NCI-H524 treated with DMSO at 0.1 percent for 48 hours (cell line): ENCODE data around the gene IFNAR1.
"Not testable (repeated sequence)": the region's sequence is repeated elsewhere in the genome, so short reads cannot be mapped to it uniquely, and the experiment has no call there.

ENCODE experiments used
- DNase-seq: peaks from one replicate; lab custom pipeline; 2025; lab: John Stamatoyannopoulos, UW

The IFNAR1 gene

GRCh38 chr21:33377221-33377920 lies 52.6 kb downstream of the IFNAR1 start:
- no peak for DNase-seq

GRCh38 chr21:33378081-33378480 lies 53.3 kb downstream of the IFNAR1 start:
- no peak for DNase-seq

GRCh38 chr21:33379934-33380333 lies 55.2 kb downstream of the IFNAR1 start:
- DNase-seq, result not testable (repeated sequence)

- DNase-seq, result no peak
These were observed 55.8 kb downstream of the IFNAR1 start for GRCh38 chr21:33380483-33380998.

- DNase-seq, result not testable (repeated sequence)
These were observed 56.6 kb downstream of the IFNAR1 start for GRCh38 chr21:33381381-33381780.

- DNase-seq, result no peak
These were observed 58.5 kb downstream of the IFNAR1 start for GRCh38 chr21:33383056-33383888.

GRCh38 chr21:33384841-33385331 lies 60.1 kb downstream of the IFNAR1 start:
- DNase-seq, result no peak

GRCh38 chr21:33386222-33386784 lies 61.5 kb downstream of the IFNAR1 start:
- DNase-seq, result no peak

GRCh38 chr21:33387294-33387693 lies 62.5 kb downstream of the IFNAR1 start:
- no peak for DNase-seq

GRCh38 chr21:33388188-33388587 lies 63.4 kb downstream of the IFNAR1 start:
- DNase-seq, result no peak

- DNase-seq, result no peak
These were observed 65.7 kb downstream of the IFNAR1 start for GRCh38 chr21:33390479-33390878.

- no peak for DNase-seq
These were observed 66.9 kb downstream of the IFNAR1 start for GRCh38 chr21:33391656-33392055.

GRCh38 chr21:33392284-33392985 lies 67.7 kb downstream of the IFNAR1 start:
- DNase-seq, result no peak

GRCh38 chr21:33393348-33393747 lies 68.6 kb downstream of the IFNAR1 start:
- no peak for DNase-seq

- DNase-seq, result no peak
These were observed 69.5 kb downstream of the IFNAR1 start for GRCh38 chr21:33394260-33394659.

GRCh38 chr21:33395891-33396331 lies 71.1 kb downstream of the IFNAR1 start:
- no peak for DNase-seq

- DNase-seq, result no peak
These were observed 71.7 kb downstream of the IFNAR1 start for GRCh38 chr21:33396436-33396835.

- DNase-seq, result no peak
These were observed 72.2 kb downstream of the IFNAR1 start for GRCh38 chr21:33396951-33397350.

GRCh38 chr21:33397717-33398116 lies 72.9 kb downstream of the IFNAR1 start:
- no peak for DNase-seq

GRCh38 chr21:33398361-33398760 lies 73.6 kb downstream of the IFNAR1 start:
- no peak for DNase-seq

GRCh38 chr21:33401630-33401992 lies 76.8 kb downstream of the IFNAR1 start:
- no peak for DNase-seq
